Keratinocyte (primary cell): ENCODE results near the gene THRB.

Source experiments
- CTCF ChIP-seq, 3 experiments: IDR thresholded peaks in 1 of 3; conservative IDR thresholded peaks in 1 of 3; optimal IDR thresholded peaks in 1 of 3; 2 replicates in 2 of 3; 3 replicates in 1 of 3; pipeline versions ENCODE3 to v1.5.1; 2011; ENCODE audit warnings: low read length in 3 of 3, mild to moderate bottlenecking in 3 of 3, moderate library complexity in 2 of 3, control low read depth in 1 of 3, inconsistent platforms in 1 of 3; ENCODE audit not compliant: insufficient read depth in 2 of 3; ENCODE audit errors: extremely low read depth in 1 of 3
- EZH2 ChIP-seq: IDR thresholded peaks from one replicate; pipeline ENCODE4 v1.6.1; 2012; ENCODE audit warnings: inconsistent platforms, mild to moderate bottlenecking, low read length, moderate library complexity

GRCh38 chr3:24184528-24185176 is 310.0 kb downstream of the THRB start:
- no peak for TF ChIP-seq CTCF (optimal IDR thresholded peaks at IDR 0.05 in 1 of 3, IDR thresholded peaks at IDR 0.05 in 1 of 3, conservative IDR thresholded peaks at IDR 0.05 in 1 of 3; ENCODE audit: extremely low read depth in 1 of 3, insufficient read depth in 2 of 3, low read length in 3 of 3)
- no peak for TF ChIP-seq EZH2
